ENCODE results near the gene GALNT2. TPM values are rescaled to one million over a fixed set of nuclear protein-coding genes. Genes with fewer than 3 reads are reported as not detected.

Gene GALNT2
- total and polyA plus RNA-seq, 9 donors = 38.6 to 142 (median 83.7) TPM

GRCh38 chr1:230072296-230072695 is 5.3 kb downstream of the GALNT2 start:
- WGBS, 3 donors = 70 to 87% (median 75%) methylated on average over 6 of the region's 6 CpGs
- Histone ChIP-seq H3K27ac (no peak overlapping the region), H3K4me3 (no peak overlapping the region), H3K9me3 (no peaks in the 10 kb centered on the region), H3K4me1 (ENCODE audit: insufficient read depth) (peaks cover 17% of the 10 kb centered on the region), H3K27me3 (no peaks in the 10 kb centered on the region), H3K36me3 (no peaks in the 10 kb centered on the region)
- intact Hi-C loops (cut with DNase I) = no loop called here
- no peak for TF ChIP-seq POLR2A (IDR thresholded peaks at IDR 0.05)
- TF ChIP-seq, protein P1, sequence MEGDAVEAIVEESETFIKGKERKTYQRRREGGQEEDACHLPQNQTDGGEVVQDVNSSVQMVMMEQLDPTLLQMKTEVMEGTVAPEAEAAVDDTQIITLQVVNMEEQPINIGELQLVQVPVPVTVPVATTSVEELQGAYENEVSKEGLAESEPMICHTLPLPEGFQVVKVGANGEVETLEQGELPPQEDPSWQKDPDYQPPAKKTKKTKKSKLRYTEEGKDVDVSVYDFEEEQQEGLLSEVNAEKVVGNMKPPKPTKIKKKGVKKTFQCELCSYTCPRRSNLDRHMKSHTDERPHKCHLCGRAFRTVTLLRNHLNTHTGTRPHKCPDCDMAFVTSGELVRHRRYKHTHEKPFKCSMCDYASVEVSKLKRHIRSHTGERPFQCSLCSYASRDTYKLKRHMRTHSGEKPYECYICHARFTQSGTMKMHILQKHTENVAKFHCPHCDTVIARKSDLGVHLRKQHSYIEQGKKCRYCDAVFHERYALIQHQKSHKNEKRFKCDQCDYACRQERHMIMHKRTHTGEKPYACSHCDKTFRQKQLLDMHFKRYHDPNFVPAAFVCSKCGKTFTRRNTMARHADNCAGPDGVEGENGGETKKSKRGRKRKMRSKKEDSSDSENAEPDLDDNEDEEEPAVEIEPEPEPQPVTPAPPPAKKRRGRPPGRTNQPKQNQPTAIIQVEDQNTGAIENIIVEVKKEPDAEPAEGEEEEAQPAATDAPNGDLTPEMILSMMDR (IDR thresholded peaks at IDR 0.05) = no peak
- TF ChIP-seq EP300 (IDR thresholded peaks at IDR 0.05) = no peak
- DNase-seq = no peak

DNA sequence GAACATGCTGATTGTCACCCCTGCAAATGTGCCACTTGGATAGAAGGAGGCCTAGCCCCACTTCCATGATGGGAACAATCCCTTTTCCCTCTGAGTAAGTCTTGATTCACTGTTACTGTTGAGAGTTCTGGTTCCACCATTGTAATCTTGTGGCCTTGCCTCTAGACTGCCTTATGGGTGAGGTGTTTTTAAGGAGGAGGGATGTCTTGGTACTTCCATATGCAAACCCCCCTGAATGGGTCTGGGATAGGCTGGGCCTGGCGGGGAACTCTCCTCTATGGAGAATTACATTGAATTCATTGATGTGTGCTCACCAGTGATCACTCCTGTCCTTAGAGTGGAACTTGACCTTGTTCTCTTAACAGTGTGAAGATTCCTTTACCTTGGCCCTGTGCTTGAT is 5.8 kb downstream of the GALNT2 start:
- H3K27ac ChIP-seq = no peak overlapping the region
- peaks cover 17% of the 10 kb centered on the region for H3K4me1 ChIP-seq (ENCODE audit: insufficient read depth)
- DNase-seq = no peak

GRCh38 chr1:230073371-230074035 is 6.5 kb downstream of the GALNT2 start:
- intact Hi-C loops (cut with DNase I) = no loop called here
- Histone ChIP-seq H3K36me3 (no peaks in the 10 kb centered on the region), H3K4me1 (ENCODE audit: insufficient read depth) (peaks cover 17% of the 10 kb centered on the region), H3K9me3 (no peaks in the 10 kb centered on the region), H3K27me3 (no peaks in the 10 kb centered on the region), H3K27ac (no peak overlapping the region), H3K4me3 (no peak overlapping the region)
- TF ChIP-seq, protein P1 (IDR thresholded peaks at IDR 0.05) = no peak
- no peak for TF ChIP-seq POLR2A (IDR thresholded peaks at IDR 0.05)
- TF ChIP-seq EP300 (IDR thresholded peaks at IDR 0.05) = no peak
- 80 to 89% (median 82%) methylated on average over 4 of the region's 4 CpGs for WGBS, 3 donors
- DNase-seq = no peak

More for the DNA sequence above, 5.8 kb downstream of the GALNT2 start:
- H3K4me3 ChIP-seq = no peak overlapping the region
- no peaks in the 10 kb centered on the region for H3K9me3 ChIP-seq
- no peaks in the 10 kb centered on the region for H3K27me3 ChIP-seq
- TF ChIP-seq POLR2A (IDR thresholded peaks at IDR 0.05) (no peak), EP300 (IDR thresholded peaks at IDR 0.05) (no peak)
- TF ChIP-seq, protein P1 (IDR thresholded peaks at IDR 0.05) = no peak
- WGBS, 3 donors = 91 to 98% (median 95%) methylated on average over 1 of the region's 1 CpG
- intact Hi-C loops (cut with DNase I) = no loop called here
- no peaks in the 10 kb centered on the region for H3K36me3 ChIP-seq

- no peaks in the 10 kb centered on the region for H3K27me3 ChIP-seq
- DNase-seq = no peak
- TF ChIP-seq EP300 (IDR thresholded peaks at IDR 0.05) = no peak
- TF ChIP-seq, protein P1 (IDR thresholded peaks at IDR 0.05) = no peak
- TF ChIP-seq POLR2A (IDR thresholded peaks at IDR 0.05) = no peak
- 71 to 79% (median 74%) methylated on average over 4 of the region's 4 CpGs for WGBS, 3 donors
- H3K36me3 ChIP-seq = no peaks in the 10 kb centered on the region
- H3K4me3 ChIP-seq = no peak overlapping the region
- peaks cover 17% of the 10 kb centered on the region for H3K4me1 ChIP-seq (ENCODE audit: insufficient read depth)
- no peak overlapping the region for H3K27ac ChIP-seq
- no peaks in the 10 kb centered on the region for H3K9me3 ChIP-seq
- intact Hi-C loops (cut with DNase I) = no loop called here
These were observed 7.2 kb downstream of the GALNT2 start for GRCh38 chr1:230074270-230074669.

All from ovary (tissue), 9 donors.